Left lung (tissue), 10 donors: Measurements from ENCODE around the gene LONP2. TPM values are rescaled to one million over a fixed set of nuclear protein-coding genes. Genes with fewer than 3 reads are reported as not detected.

Source experiments
- ATAC-seq: fragments of 200-7000 bp; cut with Tn5 transposase; one replicate; pipeline ENCODE4 v1.9.1; 2020; ENCODE audit warnings: moderate library complexity
- DNase-seq, 4 donors: peaks; one replicate each; pipeline ENCODE4 v3.0.0-alpha.2; 2013 to 2020
- H3K27ac ChIP-seq, 2 donors: fragments of 200-600 bp; sonication (generic) in 1 of 2; one replicate each; pipeline versions ENCODE4 v1.5.0 to v1.8.0; 2020 to 2021
- H3K27me3 ChIP-seq, 2 donors: fragments of 200-600 bp; sonication (generic) in 1 of 2; one replicate each; pipeline versions ENCODE4 v1.5.0 to v1.8.0; 2020 to 2021
- H3K36me3 ChIP-seq, 2 donors: fragments of 200-600 bp; sonication (generic) in 1 of 2; one replicate each; pipeline versions ENCODE4 v1.5.0 to v1.8.0; 2020 to 2021
- H3K4me1 ChIP-seq, 2 donors: fragments of 200-600 bp; one replicate each; pipeline ENCODE4 v1.8.0; 2021
- H3K4me3 ChIP-seq, 2 donors: fragments of 200-600 bp; sonication (generic) in 1 of 2; one replicate each; pipeline versions ENCODE4 v1.5.0 to v1.8.0; 2020 to 2021; ENCODE audit warnings: mild to moderate bottlenecking in 1 of 2
- H3K9me3 ChIP-seq, 2 donors: fragments of 200-600 bp; sonication (generic) in 1 of 2; one replicate each; pipeline versions ENCODE4 v1.5.0 to v1.8.0; 2020 to 2021
- CTCF ChIP-seq, 2 donors: fragments of 200-600 bp; sonication (generic) in 1 of 2; IDR thresholded peaks; one replicate each; pipeline versions ENCODE4 v1.5.0 to v1.8.0; 2021; ENCODE audit warnings: antibody characterized with exemption in 2 of 2
- intact Hi-C, 2 donors: fragments of 100-400 bp; cut with DNase I; formaldehyde crosslinking; loops; one replicate each; pipeline versions ENCODE4 v1.11.2 to v1.14.2; 2022
- polyA plus RNA-seq, 6 donors: library from polyadenylated mRNA; unstranded; fragments of 120-200 nt; gene quantifications; one replicate each; pipeline ENCODE4 v1.2.1, GENCODE V29; 2013; ENCODE audit not compliant: insufficient read length in 6 of 6
- total RNA-seq, 2 donors: library from RNA; stranded (reverse); fragmentation: NEBNext Ultra II Directional; extraction: Animal tissue kit (Norgen Biotek cat#: 25700); gene quantifications; one replicate each; pipeline ENCODE4 v1.2.1, GENCODE V29; 2021
- donor health status: DM: no; HTN: yes; CAD: no.
- donor health status: DM: no; HTN: no; CAD: no.

LONP2 gene
- total and polyA plus RNA-seq, 8 donors: 63.2 to 89.2 (median 75.4) TPM

DNA sequence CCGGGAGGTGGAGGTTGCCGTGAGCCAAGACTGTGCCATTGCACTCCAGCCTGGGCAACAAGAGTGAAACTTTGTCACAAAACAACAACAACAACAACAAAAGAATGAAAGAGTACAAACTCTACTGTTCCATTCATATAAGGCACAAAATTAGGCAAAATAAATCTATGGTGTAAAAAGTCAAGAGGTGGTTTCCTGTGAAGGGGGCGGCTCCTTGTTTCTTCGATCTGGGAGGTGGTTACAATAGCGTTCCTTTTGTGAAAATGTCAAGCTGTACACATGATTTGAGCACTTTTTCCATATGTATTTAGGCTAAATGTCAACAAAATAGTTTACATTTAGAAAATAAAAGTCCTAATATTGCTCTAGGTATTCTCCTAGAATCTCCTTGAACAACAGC is 134.2 kb downstream of the LONP2 start:
- no peaks in the 10 kb centered on the region for H3K36me3 ChIP-seq
- H3K9me3 ChIP-seq: no peaks in the 10 kb centered on the region
- DNase-seq (no peak), ATAC-seq (no peak)
- no peak for TF ChIP-seq CTCF (IDR thresholded peaks at IDR 0.05)
- no peak overlapping the region for H3K4me3 ChIP-seq
- peaks cover 21 to 95% of the 10 kb centered on the region in 2 donors for H3K4me1 ChIP-seq
- intact Hi-C loops: no loop called here
- H3K27me3 ChIP-seq: no peaks in the 10 kb centered on the region
- H3K27ac ChIP-seq: peak overlapping the region in 1 of 2 donors; percentile 59

DNA sequence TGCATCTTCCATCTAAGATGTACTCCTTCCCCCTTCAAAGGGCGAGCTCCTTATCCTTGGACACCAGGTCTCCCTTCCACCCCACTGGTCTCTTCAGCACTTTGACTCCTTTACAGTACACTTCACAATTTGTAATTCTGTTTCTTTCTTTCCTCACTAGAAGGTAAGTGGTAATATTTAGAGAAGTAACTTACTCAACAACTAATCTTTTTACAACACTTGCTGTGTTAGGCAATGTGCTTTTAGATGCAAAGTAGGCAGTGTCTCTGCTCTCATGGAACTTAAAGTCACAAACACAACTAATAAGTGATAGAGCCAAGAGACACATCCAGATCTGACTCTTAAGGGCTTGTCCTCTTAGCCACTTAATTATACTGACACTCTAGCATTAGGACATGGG is 134.7 kb downstream of the LONP2 start:
- Histone ChIP-seq H3K4me1 (peaks cover 16 to 95% of the 10 kb centered on the region in 2 donors), H3K9me3 (no peaks in the 10 kb centered on the region), H3K36me3 (no peaks in the 10 kb centered on the region), H3K27ac (peak overlapping the region in 1 of 2 donors; percentile 59), H3K27me3 (no peaks in the 10 kb centered on the region), H3K4me3 (no peak overlapping the region)
- DNase-seq (no peak), ATAC-seq (peak; percentile 68)
- intact Hi-C loops: no loop called here
- TF ChIP-seq CTCF (IDR thresholded peaks at IDR 0.05): no peak

- Histone ChIP-seq H3K9me3 (no peaks in the 10 kb centered on the region), H3K36me3 (no peaks in the 10 kb centered on the region), H3K4me1 (peaks cover 8 to 85% of the 10 kb centered on the region in 2 donors), H3K27me3 (no peaks in the 10 kb centered on the region), H3K4me3 (no peak overlapping the region), H3K27ac (no peak overlapping the region)
- intact Hi-C loops: no loop called here
- TF ChIP-seq CTCF (IDR thresholded peaks at IDR 0.05): no peak
- ATAC-seq: no peak
- no peak for DNase-seq
Observed at GRCh38 chr16:48381201-48381600, 137.1 kb downstream of the LONP2 start.

GRCh38 chr16:48382131-48382530 is 138.0 kb downstream of the LONP2 start:
- Histone ChIP-seq H3K27me3 (no peaks in the 10 kb centered on the region), H3K4me1 (peaks cover 8 to 80% of the 10 kb centered on the region in 2 donors), H3K9me3 (no peaks in the 10 kb centered on the region), H3K36me3 (no peaks in the 10 kb centered on the region), H3K4me3 (no peak overlapping the region), H3K27ac (no peak overlapping the region)
- DNase-seq (no peak), ATAC-seq (no peak)
- intact Hi-C loops: no loop called here
- no peak for TF ChIP-seq CTCF (IDR thresholded peaks at IDR 0.05)

DNA sequence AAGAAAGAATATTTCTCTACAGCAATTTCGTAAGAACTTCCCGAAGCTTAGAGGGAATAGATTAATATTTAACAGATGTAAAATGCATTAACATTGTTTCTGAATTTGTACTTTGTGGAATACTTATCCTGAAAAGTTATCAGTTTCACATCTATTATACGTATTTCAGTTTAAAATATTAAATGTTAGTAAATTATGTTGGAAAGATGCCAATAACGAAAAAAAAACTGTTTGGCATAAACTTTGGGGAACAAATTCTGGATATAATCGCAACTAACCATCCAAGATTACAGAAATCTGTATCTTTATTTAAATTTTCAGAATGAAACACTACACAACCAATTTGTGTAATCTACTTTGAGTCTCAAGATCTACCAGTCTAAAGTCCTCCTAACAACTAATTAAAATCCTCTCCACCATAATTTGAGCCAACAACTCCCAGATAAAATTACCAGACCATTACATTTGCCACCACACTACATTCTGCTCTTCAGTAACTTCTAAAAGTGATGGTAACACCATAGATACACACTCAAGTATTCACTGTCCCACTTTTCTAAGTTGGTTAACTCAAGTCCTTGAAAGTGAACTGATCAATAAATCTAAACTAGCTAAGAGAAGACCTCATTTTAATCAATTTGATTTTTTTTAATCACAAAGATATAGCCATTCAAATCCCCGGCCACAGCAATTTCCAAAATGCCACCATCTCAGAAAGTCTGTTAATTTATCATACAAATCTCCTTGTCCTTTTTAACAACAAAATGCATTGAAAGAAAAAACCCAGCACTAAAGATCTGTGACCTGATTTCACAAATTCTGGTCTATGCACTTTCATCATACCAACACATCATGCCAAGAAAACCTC is 139.1 kb downstream of the LONP2 start:
- H3K4me3 ChIP-seq: peak overlapping the region; percentile 52 to 74
- peak overlapping the region; percentile 95 to 99 for H3K27ac ChIP-seq
- ATAC-seq (no peak), DNase-seq (no peak)
- no peaks in the 10 kb centered on the region for H3K36me3 ChIP-seq
- intact Hi-C loops: no loop called here
- H3K4me1 ChIP-seq: peaks cover 8 to 69% of the 10 kb centered on the region in 2 donors
- H3K27me3 ChIP-seq: no peaks in the 10 kb centered on the region
- no peak for TF ChIP-seq CTCF (IDR thresholded peaks at IDR 0.05)
- H3K9me3 ChIP-seq: no peaks in the 10 kb centered on the region
